HEK293 (cell line): ENCODE results near the gene PSAP.

Experiments used
- BCL6B ChIP-seq: fragments of 450-650 bp; formaldehyde crosslinking; IDR thresholded peaks from 2 replicates; pipeline ENCODE4 v1.5.1; 2017; ENCODE audit warnings: missing biosample characterization, missing genetic modification characterization
- KLF17 ChIP-seq: fragments of 450-650 bp; formaldehyde crosslinking; IDR thresholded peaks from 2 replicates; pipeline ENCODE4 v1.5.1; 2016; ENCODE audit warnings: missing biosample characterization, missing genetic modification characterization
- KLF7 ChIP-seq: fragments of 450-650 bp; formaldehyde crosslinking; IDR thresholded peaks from 2 replicates; pipeline ENCODE4 v1.5.1; 2016; ENCODE audit warnings: missing biosample characterization, missing genetic modification characterization, borderline replicate concordance
- RBAK ChIP-seq: fragments of 450-650 bp; formaldehyde crosslinking; IDR thresholded peaks from 2 replicates; pipeline ENCODE4 v1.5.1; 2016; ENCODE audit warnings: missing biosample characterization, missing genetic modification characterization
- SP2 ChIP-seq: fragments of 450-650 bp; formaldehyde crosslinking; IDR thresholded peaks from 2 replicates; pipeline ENCODE4 v1.5.1; 2016; ENCODE audit warnings: missing biosample characterization, missing genetic modification characterization
- YY2 ChIP-seq: fragments of 450-650 bp; formaldehyde crosslinking; IDR thresholded peaks from 2 replicates; pipeline ENCODE4 v1.5.1; 2016; ENCODE audit warnings: missing biosample characterization, missing genetic modification characterization
- ZBTB10 ChIP-seq: fragments of 450-650 bp; formaldehyde crosslinking; IDR thresholded peaks from 2 replicates; pipeline ENCODE4 v1.5.1; 2016; ENCODE audit warnings: missing biosample characterization, missing genetic modification characterization
- ZIC2 ChIP-seq: fragments of 450-650 bp; formaldehyde crosslinking; IDR thresholded peaks from 2 replicates; pipeline ENCODE4 v1.5.1; 2016; ENCODE audit warnings: missing biosample characterization, missing genetic modification characterization
- ZNF202 ChIP-seq: fragments of 450-650 bp; formaldehyde crosslinking; IDR thresholded peaks from 2 replicates; pipeline ENCODE4 v1.5.1; 2016; ENCODE audit warnings: missing biosample characterization, missing genetic modification characterization, borderline replicate concordance
- ZNF362 ChIP-seq: fragments of 450-650 bp; formaldehyde crosslinking; IDR thresholded peaks from 2 replicates; pipeline ENCODE4 v1.5.1; 2016; ENCODE audit warnings: missing biosample characterization, missing genetic modification characterization
- ZNF37A ChIP-seq: fragments of 450-650 bp; IDR thresholded peaks from 2 replicates; pipeline ENCODE4 v1.5.1; 2018; ENCODE audit warnings: missing biosample characterization, missing genetic modification characterization
- ZNF398 ChIP-seq: fragments of 450-650 bp; formaldehyde crosslinking; IDR thresholded peaks from 2 replicates; pipeline ENCODE4 v1.5.1; 2017; ENCODE audit warnings: missing biosample characterization, missing genetic modification characterization
- ZNF416 ChIP-seq: fragments of 450-650 bp; formaldehyde crosslinking; IDR thresholded peaks from 2 replicates; pipeline ENCODE4 v1.5.1; 2016; ENCODE audit warnings: missing biosample characterization, missing genetic modification characterization
- ZNF449 ChIP-seq: fragments of 450-650 bp; formaldehyde crosslinking; IDR thresholded peaks from 2 replicates; pipeline ENCODE4 v1.5.1; 2017; ENCODE audit warnings: missing biosample characterization, mild to moderate bottlenecking, missing genetic modification characterization, moderate library complexity
- ZNF518A ChIP-seq: fragments of 450-650 bp; formaldehyde crosslinking; conservative IDR thresholded peaks from 2 replicates; pipeline ENCODE4 v1.5.1; 2016; ENCODE audit warnings: low read depth, missing biosample characterization, missing genetic modification characterization
- ZNF610 ChIP-seq: fragments of 450-650 bp; formaldehyde crosslinking; IDR thresholded peaks from 2 replicates; pipeline ENCODE4 v1.5.1; 2016; ENCODE audit warnings: missing biosample characterization, missing genetic modification characterization, borderline replicate concordance
- ZNF629 ChIP-seq: fragments of 450-650 bp; formaldehyde crosslinking; IDR thresholded peaks from 2 replicates; pipeline ENCODE4 v1.5.1; 2017; ENCODE audit warnings: missing biosample characterization, missing genetic modification characterization
- ZNF645 ChIP-seq: fragments of 450-650 bp; formaldehyde crosslinking; IDR thresholded peaks from 2 replicates; pipeline ENCODE4; 2016; ENCODE audit warnings: missing biosample characterization, missing genetic modification characterization
- ZNF830 ChIP-seq: fragments of 450-650 bp; IDR thresholded peaks from 2 replicates; pipeline ENCODE4 v1.5.0; 2018; ENCODE audit warnings: missing biosample characterization, missing genetic modification characterization, low read depth, mild to moderate bottlenecking, moderate library complexity
- ZSCAN5A ChIP-seq: fragments of 450-650 bp; formaldehyde crosslinking; IDR thresholded peaks from 2 replicates; pipeline ENCODE4 v1.5.1; 2016; ENCODE audit warnings: missing biosample characterization, missing genetic modification characterization

The PSAP gene

GRCh38 chr10:71888623-71889387, 37.8 kb upstream of the PSAP start (continued):
- TF ChIP-seq ZIC2 (tag by site-specific recombination) = peak; percentile 31; the same call in 1 of the 2 replicates
- no peak for TF ChIP-seq ZNF645 (tag by site-specific recombination)
- no peak for TF ChIP-seq RBAK (tag by site-specific recombination)
- TF ChIP-seq ZNF202 (tag by site-specific recombination) = no peak
- no peak for TF ChIP-seq ZNF37A (tag by site-specific recombination)
- 0 out of 2 replicates have a peak, but pooled peaks have one; percentile 11 for TF ChIP-seq ZNF518A (tag by site-specific recombination)
- TF ChIP-seq KLF17 = peak; percentile 62
- peak; percentile 17; the same call in 1 of the 2 replicates for TF ChIP-seq SP2
- TF ChIP-seq ZNF362 (tag by site-specific recombination) = 0 out of 2 replicates have a peak, but pooled peaks have one; percentile 33
- no peak for TF ChIP-seq ZSCAN5A (tag by site-specific recombination)
- peak; percentile 71 for TF ChIP-seq ZNF398 (tag by site-specific recombination)
- peak; percentile 68; the same call in 1 of the 2 replicates for TF ChIP-seq ZBTB10 (tag by site-specific recombination)
- no peak for TF ChIP-seq ZNF416
- no peak for TF ChIP-seq BCL6B
- TF ChIP-seq KLF7 (tag by site-specific recombination) = 0 out of 2 replicates have a peak, but pooled peaks have one; percentile 26
- peak; percentile 40; the same call in 1 of the 2 replicates for TF ChIP-seq ZNF610 (tag by site-specific recombination)
- peak; percentile 47 for TF ChIP-seq ZNF629 (tag by site-specific recombination)
- no peak for TF ChIP-seq YY2 (tag by site-specific recombination)
- TF ChIP-seq ZNF830 (tag by site-specific recombination) = no peak
- peak; percentile 87 for TF ChIP-seq ZNF449 (tag by site-specific recombination)
